HG03460 (cell line): ENCODE data around the gene RAD51B.
"Not testable (repeated sequence)": the region's sequence is repeated elsewhere in the genome, so short reads cannot be mapped to it uniquely, and the experiment has no call there.

ENCODE experiments used
- ATAC-seq: cut with Tn5 transposase; IDR thresholded peaks from one replicate; pipeline ENCODE4 v1.9.1; 2021; ENCODE audit not compliant: unreplicated experiment

Gene RAD51B

GRCh38 chr14:68062651-68063050 is 243.1 kb downstream of the RAD51B start:
- no peak for ATAC-seq

DNA sequence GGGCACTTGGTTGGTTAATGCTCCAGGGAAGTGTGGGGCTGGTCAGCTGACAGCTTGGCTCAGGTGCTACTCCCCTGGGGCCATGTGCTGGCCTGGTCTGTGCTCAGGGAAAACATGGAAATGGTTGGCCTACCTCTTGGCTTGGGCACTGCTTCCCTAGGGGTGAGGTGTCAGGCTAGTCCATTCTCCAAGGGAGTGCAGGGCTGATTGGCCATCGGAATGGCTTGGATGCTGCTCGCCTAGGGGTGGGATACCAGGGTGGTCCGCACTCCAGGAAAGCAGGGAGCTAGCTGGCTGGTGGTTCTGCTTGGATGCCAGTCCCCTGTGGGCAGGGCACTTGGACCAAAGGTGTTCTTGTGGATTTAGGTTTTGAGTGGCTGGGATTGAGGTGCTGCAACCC is 245.7 kb downstream of the RAD51B start:
- ATAC-seq = no peak

- ATAC-seq = no peak
Measured at GRCh38 chr14:68074765-68075381, 255.3 kb downstream of the RAD51B start.

GRCh38 chr14:68075382-68076029 is 255.9 kb downstream of the RAD51B start:
- ATAC-seq = no peak

DNA sequence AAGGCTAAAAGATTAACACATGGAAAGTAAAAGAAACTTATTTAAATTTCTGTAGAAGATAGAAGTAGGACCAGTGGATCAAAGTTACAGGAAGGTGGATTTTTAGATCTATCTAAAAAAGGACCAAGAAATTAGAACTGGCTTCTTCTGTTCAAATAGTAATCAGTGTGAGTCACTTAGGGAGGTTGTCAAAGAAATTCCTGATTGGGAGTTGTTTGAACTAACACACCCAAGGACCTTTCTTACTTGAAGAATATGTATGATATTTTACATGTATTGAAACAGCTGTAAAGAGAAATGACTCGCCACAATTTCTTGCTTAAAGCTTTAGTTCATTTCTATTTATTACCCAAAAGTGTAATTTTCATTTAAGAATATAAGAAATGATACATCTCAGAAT is 256.9 kb downstream of the RAD51B start:
- ATAC-seq = no peak

DNA sequence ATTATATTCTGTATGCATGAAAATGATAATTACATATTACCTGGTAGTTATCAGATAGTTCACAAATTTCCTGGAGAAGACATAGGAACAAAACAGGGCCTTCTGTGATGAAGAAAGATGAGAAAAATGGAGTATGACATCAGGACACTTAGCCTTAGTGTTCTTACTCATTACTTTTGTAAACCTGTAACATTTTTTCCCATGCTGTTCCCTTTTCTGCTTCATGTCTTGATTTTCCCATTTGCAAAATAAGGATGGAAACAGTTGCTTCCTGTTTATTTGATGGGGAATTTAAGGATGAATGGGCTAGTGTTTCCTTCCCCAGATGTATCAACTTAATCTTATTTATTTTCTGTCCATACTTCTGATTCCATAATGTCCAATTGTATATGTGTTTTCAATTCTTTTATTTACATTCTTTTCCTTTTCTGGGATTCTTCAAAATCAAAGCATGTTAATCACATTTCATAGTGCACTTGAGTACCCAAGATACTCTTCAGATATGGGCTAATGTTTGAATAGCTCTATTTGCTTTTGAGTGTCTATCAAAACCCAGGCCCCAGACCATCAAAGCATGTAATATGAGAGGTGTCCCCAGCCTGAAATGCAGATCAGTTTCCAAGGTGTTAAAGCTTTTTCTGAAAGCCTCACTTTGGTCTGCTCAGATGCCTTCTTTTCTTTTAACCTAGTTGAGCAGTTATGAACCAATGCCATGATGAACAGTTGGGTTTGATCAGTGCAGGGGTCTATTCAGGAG is 260.5 kb downstream of the RAD51B start:
- no peak for ATAC-seq

DNA sequence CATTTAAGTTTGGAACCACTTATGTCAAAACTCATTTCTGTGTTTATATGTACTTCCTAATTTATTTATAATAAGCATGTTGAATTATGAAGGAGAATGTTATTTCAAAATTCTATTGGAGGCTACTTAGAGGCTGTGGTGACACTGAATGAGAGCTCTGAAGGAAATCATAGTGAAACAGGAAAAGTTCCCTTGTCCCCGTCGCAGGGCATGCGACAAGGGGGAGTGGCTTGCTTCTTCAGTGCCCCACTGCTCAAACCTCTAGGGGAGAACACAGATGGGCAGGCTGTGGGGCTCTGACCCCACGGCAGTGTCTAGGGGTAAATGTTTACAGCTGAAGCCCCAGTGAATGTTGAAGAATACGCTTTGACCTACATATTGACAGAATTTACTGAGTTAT is 261.9 kb downstream of the RAD51B start:
- no peak for ATAC-seq

DNA sequence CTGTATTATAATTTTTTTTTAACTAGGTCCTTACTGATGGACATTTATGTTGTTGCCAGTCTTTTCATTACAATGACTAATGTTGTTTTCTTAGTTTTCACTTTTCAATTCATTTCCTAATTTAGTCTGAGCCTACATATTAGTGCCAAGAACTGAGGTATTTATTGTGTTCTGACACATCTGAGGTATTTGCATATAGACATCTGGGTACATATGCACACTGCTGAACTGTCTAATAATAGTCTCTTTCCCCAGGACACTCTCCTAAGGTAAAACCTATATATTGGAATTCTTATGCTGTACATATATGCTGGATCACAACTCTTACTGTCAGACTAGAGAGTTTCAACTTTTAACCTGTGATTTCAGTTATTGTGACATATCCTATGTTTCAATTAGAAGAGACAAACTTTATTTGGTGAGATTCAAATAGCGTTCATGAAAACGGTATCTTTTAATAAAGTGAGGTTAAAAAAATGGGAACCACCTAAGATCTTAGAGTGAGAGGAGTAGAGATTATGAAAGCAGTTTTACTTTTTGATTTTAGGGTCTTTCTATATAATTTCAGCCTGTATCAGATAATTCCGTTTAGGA is 263.2 kb downstream of the RAD51B start:
- ATAC-seq = no peak

DNA sequence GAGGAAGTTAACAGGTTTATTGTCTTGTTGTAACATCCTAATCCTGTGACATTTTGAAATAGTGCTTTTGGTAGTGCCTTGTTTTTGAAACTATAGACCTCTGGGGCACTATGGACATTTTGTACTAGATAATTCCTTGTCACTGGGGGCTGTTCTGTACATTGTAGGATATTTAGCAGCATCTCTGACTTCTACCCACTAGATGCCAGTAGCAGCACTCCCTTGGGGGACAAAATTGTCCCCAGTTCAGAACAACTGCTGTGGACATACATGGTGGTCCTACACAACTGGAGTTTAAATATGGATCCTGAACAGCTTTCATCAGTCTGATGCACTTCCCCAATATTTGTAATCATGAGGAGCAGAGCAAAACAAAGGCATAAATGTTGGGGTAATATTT is 264.7 kb downstream of the RAD51B start:
- no peak for ATAC-seq

GRCh38 chr14:68085742-68086141 is 266.2 kb downstream of the RAD51B start:
- ATAC-seq = no peak

GRCh38 chr14:68088451-68088854 is 268.9 kb downstream of the RAD51B start:
- no peak for ATAC-seq

GRCh38 chr14:68089146-68089731 is 269.7 kb downstream of the RAD51B start:
- no peak for ATAC-seq

DNA sequence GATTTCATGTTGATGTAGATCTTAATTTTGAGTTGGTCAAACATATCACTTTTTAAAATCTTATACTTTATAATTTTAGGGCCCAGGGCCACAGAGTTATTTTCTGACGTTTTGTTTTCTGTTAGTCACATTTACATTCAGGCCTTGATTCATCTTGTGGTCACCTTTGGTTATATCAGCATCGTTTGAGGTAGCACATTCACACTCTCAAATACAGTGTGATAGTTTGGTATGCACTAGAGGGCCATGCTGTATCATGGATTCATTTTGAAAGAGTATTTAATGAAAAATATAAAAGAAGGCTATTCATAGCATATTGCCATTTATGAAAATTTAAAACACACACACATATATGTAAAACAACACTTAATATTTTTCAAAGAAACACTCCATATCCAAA is 274.6 kb downstream of the RAD51B start:
- no peak for ATAC-seq

- no peak for ATAC-seq
Measured at GRCh38 chr14:68094752-68095151, 275.2 kb downstream of the RAD51B start.

- ATAC-seq = no peak
Measured at GRCh38 chr14:68097727-68098126, 278.1 kb downstream of the RAD51B start.

DNA sequence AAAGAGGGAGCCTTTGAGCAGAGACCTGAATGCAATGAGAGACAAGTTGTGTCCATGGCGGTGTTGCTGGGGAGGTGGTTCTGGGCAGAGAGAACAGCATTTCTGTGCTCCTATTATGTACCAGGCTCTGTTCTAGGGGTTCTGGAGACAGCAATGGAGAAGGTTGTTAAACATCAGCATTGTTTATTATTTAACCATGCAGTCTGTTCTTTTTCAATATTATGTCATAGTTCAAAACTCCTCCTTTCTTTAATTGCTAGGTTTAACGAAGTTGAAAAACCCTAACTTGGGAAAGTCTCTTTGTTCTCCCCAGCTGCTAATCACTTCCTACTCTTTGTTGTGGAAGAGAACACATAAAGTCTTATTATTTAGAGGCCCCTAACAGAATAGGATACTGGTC is 279.3 kb downstream of the RAD51B start:
- no peak for ATAC-seq

DNA sequence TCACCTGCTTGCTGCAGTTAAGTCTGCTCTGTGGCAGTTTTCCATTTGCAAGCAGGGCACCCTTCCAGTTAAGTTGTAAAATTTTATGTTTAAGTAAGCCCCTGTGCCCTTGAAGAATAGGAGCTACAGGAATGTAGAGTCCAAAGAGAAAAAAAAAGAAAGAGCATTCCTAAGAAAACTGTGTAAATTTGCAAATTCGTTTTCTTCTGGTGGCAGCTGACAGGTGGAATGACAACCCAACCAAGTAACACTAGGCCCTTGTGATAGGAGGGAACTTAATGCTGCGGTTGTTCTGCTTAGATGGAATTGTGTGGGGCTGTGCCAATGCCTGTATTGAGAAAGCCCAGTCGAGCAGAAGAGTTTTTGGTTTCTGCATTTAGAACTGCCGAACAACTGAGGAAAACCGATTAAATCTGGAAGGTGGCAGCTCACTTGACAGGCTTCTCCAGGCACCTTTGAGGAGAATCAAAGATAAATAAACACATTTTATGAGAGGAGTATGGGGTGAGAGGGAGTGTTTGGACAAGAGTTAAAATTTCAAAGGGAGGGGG is 280.0 kb downstream of the RAD51B start:
- ATAC-seq = no peak

- not testable (repeated sequence) for ATAC-seq
Measured at GRCh38 chr14:68101715-68102301, 282.2 kb downstream of the RAD51B start.

DNA sequence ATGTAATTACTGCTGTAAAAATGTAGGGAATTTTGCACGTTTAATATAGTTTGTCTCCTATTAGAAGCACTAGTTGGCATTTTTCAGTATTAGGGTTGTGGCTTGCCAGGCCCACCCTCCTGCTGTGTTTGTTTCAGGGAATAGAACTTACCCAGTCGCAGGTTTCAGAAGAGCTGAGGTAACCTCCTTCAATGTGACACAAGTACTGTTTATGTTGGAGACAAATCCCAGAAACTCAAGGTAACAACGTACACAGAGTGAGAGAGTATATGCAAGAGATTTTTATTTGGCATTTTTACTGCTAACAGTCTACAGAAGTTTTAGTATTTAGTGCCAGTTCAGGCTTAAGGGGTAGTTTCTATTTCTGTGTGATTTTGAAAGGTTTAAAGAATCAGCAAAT is 284.3 kb downstream of the RAD51B start:
- no peak for ATAC-seq

DNA sequence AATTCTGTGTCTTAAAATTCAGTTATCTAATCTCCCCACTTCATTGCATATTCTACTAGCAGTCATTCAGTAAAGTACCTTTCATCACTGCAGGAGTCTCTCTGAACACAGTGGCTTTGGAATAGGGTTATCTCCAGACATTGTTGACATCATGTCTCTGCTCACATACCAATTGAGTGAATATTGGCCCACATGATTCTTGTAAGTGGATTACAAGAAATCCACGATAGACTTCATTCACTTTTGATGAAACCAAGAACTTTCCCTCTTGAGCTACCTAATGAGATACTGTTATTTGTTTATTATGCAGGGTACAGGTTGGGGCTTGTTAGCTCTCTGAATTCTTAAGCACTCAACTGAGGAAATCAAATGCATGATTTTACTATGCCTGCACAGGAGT is 284.9 kb downstream of the RAD51B start:
- no peak for ATAC-seq

DNA sequence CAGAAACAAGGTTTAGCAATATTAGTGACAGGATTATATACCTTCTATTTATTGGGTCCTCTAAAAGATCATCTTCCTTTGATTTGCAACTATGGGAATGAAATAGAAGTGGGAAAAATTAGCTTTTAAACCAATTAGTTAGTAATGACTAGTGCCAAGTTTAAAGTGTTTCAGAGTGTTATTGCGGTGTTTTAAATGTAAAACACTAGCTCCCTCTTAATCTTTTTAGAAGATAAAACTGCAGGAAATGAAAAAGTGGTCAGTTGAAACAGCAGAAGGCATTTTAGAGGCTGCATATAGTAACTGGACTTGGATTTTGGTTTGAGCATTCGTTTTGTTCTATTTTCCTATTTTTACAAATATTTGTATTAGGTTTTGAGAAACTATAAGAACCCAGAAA is 286.2 kb downstream of the RAD51B start:
- no peak for ATAC-seq
